ENCODE results near the gene PIN4.
"Not testable (repeated sequence)": the region's sequence is repeated elsewhere in the genome, so short reads cannot be mapped to it uniquely, and the experiment has no call there.

Gene PIN4

GRCh38 chrX:72202792-72203401, 21.3 kb downstream of the PIN4 start:
- no peak for DNase-seq

DNA sequence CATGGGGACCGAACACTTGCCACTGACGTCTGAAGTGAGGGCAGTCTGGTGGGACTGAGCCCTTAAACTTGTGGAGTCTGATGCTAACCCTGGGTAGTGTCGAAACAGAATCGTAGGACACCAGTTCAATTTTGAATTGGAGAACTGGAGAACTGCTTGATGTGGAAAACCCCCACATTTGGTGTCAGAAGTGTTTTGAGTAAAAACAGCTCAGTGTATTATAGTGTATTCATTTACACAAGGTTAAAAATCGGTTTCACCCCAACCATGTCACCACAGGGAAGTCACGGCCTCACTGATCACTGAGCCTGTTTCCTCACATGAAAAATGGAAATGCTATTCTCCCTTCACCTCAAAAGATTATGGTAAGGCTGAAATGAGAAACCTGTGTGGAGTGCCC, 21.9 kb downstream of the PIN4 start:
- DNase-seq, result no peak

DNA sequence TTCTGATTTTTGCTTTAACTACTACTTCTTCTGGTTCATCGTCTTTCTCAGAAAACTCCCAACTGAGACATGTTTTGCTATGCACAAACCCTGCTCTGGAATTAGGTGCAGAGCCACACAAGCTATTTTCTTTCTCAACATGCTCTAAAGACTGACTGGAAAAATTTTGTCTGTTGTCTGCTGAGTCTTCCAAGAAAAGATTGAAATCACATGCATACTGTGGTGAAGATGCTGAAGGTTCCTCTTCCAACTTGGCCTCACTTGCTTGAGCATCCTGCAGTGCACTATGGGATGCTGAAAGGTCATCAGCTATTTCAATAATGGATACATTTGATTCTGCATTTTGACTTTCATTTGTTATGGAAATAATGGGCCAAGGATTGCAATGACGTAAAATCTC, 24.1 kb downstream of the PIN4 start:
- no peak for DNase-seq

DNA sequence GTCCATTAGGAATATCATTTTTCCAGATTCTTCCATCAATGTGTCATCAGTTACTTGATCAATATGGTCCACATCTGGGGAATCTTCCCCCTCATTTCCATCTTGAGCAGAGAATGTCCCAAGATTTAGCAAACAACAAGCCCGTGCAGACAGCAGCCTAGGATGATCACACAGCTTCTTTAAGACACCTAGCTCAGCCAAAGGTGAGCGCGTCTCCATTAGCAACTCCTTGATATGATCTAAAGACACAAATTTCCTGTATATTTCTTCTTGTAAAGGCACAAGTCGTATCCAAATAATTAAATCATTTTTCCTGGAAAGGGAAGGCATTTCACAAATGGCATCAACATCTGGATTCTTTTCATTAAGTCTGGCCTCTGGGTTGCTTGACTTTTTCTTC, 25.8 kb downstream of the PIN4 start:
- no peak for DNase-seq

DNA sequence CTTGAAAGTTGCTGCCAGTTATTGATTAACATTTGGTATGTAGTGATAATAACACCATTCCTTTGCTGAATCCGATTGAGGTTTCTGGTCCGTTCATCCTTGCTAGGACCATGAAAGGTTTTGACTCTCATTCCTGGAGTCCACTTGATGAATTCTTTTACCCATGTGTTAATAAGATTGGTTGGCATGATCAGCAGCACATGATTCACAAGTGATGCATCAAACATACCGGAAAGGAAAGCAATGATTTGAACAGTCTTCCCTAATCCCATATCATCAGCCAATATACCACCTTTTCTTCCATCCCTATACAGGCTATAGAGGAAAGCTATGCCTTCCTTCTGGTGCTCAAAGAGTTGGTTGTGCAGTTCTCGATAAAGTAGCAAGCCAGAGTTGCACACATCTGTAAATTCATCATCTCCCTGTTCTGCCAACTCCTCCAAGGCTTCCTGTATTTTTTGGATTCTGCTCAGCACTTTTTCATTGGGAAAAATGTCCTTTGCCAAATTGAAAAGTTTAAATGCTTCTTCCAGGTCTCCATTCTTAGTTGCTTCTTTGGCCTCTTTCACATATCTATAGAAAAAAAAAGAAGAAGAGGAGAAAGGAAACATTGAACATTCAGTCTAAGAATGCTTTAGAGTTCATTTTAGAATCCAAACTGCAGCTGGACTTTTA, 26.7 kb downstream of the PIN4 start:
- no peak for DNase-seq

GRCh38 chrX:72216973-72217372, 35.4 kb downstream of the PIN4 start:
- no peak for DNase-seq

DNA sequence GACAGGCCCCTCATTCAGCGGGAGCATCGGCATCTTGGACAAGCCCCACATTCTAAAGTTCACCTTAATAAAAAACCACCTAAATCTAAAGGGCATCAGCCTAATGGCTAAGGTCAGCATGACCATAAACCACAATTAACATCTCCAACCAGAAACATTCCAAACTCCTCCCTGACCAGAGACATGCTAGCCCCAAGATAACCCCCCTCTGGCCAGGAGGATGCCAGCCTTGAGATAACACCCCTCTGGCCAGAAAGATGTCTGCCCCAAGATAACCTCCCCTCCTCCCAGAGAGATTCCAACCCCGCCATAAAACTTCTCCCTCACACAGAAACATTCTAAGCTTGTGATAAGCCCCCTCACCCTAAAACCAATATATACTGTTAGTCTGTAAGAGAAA, 38.8 kb downstream of the PIN4 start:
- DNase-seq, result not testable (repeated sequence)

GRCh38 chrX:72230290-72230689, 48.7 kb downstream of the PIN4 start:
- DNase-seq, result no peak

GRCh38 chrX:72236841-72237240, 55.3 kb downstream of the PIN4 start:
- no peak for DNase-seq

GRCh38 chrX:72238183-72238582, 56.6 kb downstream of the PIN4 start:
- no peak for DNase-seq

- peak; percentile 86 for DNase-seq
Observed at GRCh38 chrX:72238721-72239475, 57.3 kb downstream of the PIN4 start, which contains the start of gene ERCC6L. Gene ERCC6L, minus strand, starts transcription at chrX:72239027. Its CDS starts 116 bp downstream, at chrX:72238911.

DNA sequence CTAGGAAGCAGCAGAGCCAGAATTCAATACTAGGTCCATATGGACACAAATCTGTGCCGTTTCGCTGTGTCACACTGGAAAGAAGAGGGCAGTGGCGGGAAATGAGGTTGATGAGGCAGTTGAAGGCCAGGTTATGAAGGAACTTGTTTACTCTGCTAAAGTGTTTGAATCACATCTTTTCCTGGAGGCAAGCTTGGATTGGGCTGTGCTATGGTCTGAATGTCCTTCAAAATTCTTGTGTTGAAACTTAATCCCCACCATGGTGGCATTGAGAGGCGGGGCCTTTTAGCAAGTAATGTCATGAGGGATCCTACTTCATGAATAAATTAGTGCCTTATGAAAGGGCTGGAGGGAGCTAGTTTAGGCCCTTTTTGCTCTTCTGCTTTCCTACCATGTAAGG, 59.4 kb downstream of the PIN4 start:
- no peak for DNase-seq

DNA sequence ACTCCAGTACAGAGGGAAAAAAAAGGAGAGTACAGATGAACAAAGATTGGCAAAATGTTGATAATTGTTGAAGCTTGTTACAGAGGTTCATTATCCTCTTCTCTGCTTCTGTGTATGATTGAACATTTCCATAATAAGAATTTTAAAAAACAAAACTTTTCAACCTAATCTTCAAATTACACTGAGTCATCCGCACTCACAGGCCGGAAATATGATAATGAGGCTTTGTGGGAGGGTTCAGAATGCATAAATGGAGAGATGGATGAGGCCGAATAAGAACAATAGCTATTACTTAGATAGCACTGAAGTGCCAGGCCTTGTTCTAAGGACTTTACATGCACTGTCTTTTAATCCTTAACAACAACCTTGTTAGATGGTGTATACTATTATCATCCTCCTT, 61.9 kb downstream of the PIN4 start:
- no peak for DNase-seq

GRCh38 chrX:72245461-72246089, 64.0 kb downstream of the PIN4 start:
- DNase-seq, result peak; percentile 53

DNA sequence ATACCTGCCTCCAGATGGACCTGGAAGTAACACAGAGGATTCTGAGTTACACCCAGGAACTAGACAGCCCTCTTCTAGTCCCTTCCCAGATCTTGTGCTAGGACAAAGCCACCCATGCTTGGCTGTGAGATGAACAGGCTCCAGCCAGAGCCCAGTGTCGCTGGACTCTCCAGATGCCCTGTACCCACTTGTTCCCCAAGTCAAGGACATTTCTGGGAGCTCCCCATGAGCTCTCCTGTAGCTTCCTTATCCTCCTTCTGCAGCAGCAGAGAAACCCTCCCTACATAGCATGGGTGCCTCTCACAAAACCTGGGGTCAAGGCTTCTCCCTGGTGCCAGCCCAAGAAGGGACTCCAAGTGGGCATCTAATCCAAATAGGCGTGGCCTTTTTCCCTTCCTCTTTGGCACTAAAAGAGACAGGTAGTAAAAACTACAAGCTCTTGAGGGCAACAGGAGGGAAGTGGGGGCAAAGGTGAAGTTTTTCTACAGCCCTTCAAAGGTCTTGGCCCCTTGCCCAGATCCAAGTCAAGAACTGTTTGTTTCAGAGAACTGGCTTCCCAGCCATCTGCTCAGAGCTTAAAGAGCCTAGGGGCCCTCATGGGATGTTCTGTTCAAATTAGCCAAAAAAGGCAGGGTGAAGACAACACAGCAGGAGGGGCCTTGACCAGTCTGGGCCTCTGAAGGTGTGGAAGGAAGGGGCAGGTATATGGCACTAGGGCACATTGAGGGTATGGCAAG, 65.8 kb downstream of the PIN4 start:
- DNase-seq, result no peak
